Ascending aorta (tissue), 2 donors: ENCODE measurements around the gene TMEM175. TPM values are rescaled to one million over a fixed set of nuclear protein-coding genes. Genes with fewer than 3 reads are reported as not detected.

Experiments used
- DNase-seq, 2 donors: peaks; one replicate each; pipeline ENCODE4 v3.0.0-alpha.2; 2019; ENCODE audit warnings: low spot score in 2 of 2
- H3K27ac ChIP-seq, 2 donors: fragments of 200-600 bp; sonication (generic); one replicate each; pipeline ENCODE4 v1.5.1; 2016 to 2017; ENCODE audit warnings: mild to moderate bottlenecking in 1 of 2
- H3K27me3 ChIP-seq: fragments of 200-600 bp; sonication (generic); one replicate; pipeline ENCODE4 v1.5.1; 2017
- H3K36me3 ChIP-seq, 2 donors: fragments of 200-600 bp; sonication (generic); one replicate each; pipeline ENCODE4 v1.5.1; 2016
- H3K4me1 ChIP-seq, 2 donors: fragments of 200-600 bp; sonication (generic); one replicate each; pipeline ENCODE4 v1.5.1; 2016 to 2017; ENCODE audit warnings: mild to moderate bottlenecking in 1 of 2
- H3K4me3 ChIP-seq, 2 donors: fragments of 200-600 bp; sonication (generic); one replicate each; pipeline ENCODE4 v1.5.1; 2016 to 2017; ENCODE audit warnings: mild to moderate bottlenecking in 1 of 2
- H3K9me3 ChIP-seq, 2 donors: fragments of 200-600 bp; sonication (generic); one replicate each; pipeline ENCODE4 v1.5.1; 2016
- intact Hi-C: fragments of 100-400 bp; cut with DNase I; formaldehyde crosslinking; loops from one replicate; pipeline ENCODE4 v1.15.1; 2023
- total RNA-seq: library from RNA; depleted of rRNA; stranded (reverse); fragments of >200 nt; gene quantifications from one replicate; pipeline ENCODE4 v1.1.0, GENCODE V29; 2016
- TF ChIP-seq, protein P1 (sequence below), 3 experiments: fragments of 200-600 bp in 2 of 3; fragments of 450-650 bp in 1 of 3; sonication (generic) in 2 of 3; IDR thresholded peaks; one replicate each; pipeline ENCODE4 v1.5.1; 2016 to 2019; ENCODE audit warnings: antibody characterized with exemption in 3 of 3, mild to moderate bottlenecking in 1 of 3, moderate library complexity in 1 of 3

Gene TMEM175
- total RNA-seq, 1 donor from 2014 or later = 41.2 TPM

DNA sequence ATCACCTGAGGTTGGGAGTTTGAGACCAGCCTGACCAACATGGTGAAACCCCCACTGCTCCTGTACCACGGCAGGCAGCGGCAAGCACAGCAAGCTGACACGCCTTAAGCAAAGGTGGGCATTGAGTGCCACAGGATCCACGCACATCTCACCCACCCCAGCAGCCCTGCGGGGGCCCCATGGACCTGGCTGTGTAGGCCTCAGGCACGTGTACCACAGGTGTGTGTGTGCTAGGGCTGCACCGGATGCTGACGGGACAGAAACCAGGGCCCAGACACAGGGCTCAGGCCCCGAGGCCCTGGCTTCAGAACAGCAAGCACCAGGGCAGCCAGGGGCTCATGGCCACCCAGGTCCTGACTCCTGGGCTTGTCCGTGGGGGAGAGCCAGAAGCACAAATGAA, 46.9 kb upstream of the TMEM175 start:
- Histone ChIP-seq H3K27me3 (no peaks in the 10 kb centered on the region), H3K36me3 (peaks cover 76 to 92% of the 10 kb centered on the region in 2 donors), H3K4me1 (no peaks in the 10 kb centered on the region), H3K4me3 (no peak overlapping the region), H3K27ac (no peak overlapping the region), H3K9me3 (no peaks in the 10 kb centered on the region)
- DNase-seq = no peak
- intact Hi-C loops = no loop called here
- TF ChIP-seq, protein P1, sequence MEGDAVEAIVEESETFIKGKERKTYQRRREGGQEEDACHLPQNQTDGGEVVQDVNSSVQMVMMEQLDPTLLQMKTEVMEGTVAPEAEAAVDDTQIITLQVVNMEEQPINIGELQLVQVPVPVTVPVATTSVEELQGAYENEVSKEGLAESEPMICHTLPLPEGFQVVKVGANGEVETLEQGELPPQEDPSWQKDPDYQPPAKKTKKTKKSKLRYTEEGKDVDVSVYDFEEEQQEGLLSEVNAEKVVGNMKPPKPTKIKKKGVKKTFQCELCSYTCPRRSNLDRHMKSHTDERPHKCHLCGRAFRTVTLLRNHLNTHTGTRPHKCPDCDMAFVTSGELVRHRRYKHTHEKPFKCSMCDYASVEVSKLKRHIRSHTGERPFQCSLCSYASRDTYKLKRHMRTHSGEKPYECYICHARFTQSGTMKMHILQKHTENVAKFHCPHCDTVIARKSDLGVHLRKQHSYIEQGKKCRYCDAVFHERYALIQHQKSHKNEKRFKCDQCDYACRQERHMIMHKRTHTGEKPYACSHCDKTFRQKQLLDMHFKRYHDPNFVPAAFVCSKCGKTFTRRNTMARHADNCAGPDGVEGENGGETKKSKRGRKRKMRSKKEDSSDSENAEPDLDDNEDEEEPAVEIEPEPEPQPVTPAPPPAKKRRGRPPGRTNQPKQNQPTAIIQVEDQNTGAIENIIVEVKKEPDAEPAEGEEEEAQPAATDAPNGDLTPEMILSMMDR (IDR thresholded peaks at IDR 0.05) = no peak

DNA sequence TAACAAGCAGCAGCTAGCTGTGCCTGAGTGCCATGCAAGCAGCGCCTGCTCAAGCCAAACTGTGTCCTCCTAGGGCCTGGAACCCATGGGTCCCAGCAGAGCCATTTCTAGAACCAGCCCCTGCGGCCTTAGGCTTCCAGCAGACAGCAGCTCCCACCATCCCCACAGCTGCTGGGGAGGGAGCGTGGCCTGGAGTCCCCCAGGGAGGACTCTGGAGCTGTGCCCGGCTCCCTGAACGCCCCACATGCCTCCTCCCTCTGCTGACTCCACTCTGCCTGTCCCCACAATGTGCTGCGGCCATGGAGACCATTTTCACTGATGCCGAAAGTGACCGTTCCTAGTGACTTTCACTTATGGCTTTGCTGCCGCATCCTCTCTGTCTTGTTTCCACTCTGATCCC, 46.0 kb upstream of the TMEM175 start:
- Histone ChIP-seq H3K27me3 (no peaks in the 10 kb centered on the region), H3K27ac (no peak overlapping the region), H3K4me3 (no peak overlapping the region), H3K36me3 (peaks cover 68 to 88% of the 10 kb centered on the region in 2 donors), H3K4me1 (no peaks in the 10 kb centered on the region), H3K9me3 (no peaks in the 10 kb centered on the region)
- no peak for DNase-seq
- TF ChIP-seq, protein P1 (IDR thresholded peaks at IDR 0.05) = no peak
- intact Hi-C loops = no loop called here

DNA sequence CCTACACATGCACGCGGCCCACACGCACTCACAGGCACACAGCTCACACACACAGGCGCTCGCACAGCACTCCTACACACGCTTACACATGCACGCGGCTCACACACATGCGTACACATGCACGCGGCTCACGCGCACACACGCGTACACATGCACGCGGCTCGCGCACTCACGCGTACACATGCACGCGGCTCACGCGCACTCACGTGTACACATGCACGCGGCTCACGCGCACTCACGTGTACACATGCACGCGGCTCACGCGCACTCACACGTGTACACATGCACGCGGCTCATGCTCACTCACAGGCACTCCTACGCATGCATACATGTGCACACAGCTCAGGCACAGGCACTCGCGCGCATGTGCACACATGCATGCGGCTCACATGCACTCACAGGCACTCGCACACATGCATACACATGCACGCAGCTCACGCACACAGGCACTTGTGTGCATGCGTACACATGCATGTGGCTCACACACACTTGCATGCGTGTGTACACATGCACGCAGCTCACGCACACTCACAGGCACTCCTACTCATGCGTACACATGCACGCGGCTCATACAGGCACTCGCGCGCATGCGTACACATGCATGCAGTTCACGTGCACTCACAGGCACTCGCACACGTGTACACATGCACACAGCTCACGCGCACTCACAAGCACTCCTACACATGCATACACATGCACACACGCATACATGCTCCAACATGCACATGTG, 45.1 kb upstream of the TMEM175 start:
- H3K4me1 ChIP-seq = no peaks in the 10 kb centered on the region
- no peak for DNase-seq
- H3K27me3 ChIP-seq = no peaks in the 10 kb centered on the region
- TF ChIP-seq, protein P1 (IDR thresholded peaks at IDR 0.05) = no peak
- intact Hi-C loops = no loop called here
- H3K27ac ChIP-seq = no peak overlapping the region
- no peak overlapping the region for H3K4me3 ChIP-seq
- peaks cover 65 to 81% of the 10 kb centered on the region in 2 donors for H3K36me3 ChIP-seq
- no peaks in the 10 kb centered on the region for H3K9me3 ChIP-seq

GRCh38 chr4:888029-888428, 44.2 kb upstream of the TMEM175 start:
- Histone ChIP-seq H3K9me3 (no peaks in the 10 kb centered on the region), H3K27ac (no peak overlapping the region), H3K4me3 (no peak overlapping the region), H3K27me3 (no peaks in the 10 kb centered on the region), H3K36me3 (peaks cover 64 to 81% of the 10 kb centered on the region in 2 donors), H3K4me1 (no peaks in the 10 kb centered on the region)
- no peak for DNase-seq
- intact Hi-C loops = no loop called here
- TF ChIP-seq, protein P1 (IDR thresholded peaks at IDR 0.05) = no peak

DNA sequence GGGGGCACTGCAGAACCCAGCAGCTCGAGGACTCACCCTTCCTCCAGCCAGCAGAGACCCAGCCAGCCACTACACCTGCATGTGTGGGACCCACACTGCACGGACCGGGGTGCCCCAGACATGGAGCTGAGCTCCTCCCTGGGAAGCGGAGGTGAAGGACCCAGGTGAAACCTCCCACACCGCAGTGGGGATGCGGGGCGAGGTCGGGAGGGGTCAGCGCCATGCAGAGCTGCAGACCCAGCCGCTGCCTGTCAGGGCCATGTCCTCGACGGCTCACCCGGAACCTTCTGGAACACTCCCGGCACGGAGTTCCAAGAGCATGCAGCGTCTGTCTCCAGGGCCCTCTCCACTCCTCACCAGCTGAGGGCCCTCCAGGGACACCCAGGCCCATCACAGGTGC, 42.7 kb upstream of the TMEM175 start:
- H3K4me3 ChIP-seq = no peak overlapping the region
- H3K27me3 ChIP-seq = no peaks in the 10 kb centered on the region
- H3K27ac ChIP-seq = no peak overlapping the region
- peaks cover 67 to 78% of the 10 kb centered on the region in 2 donors for H3K36me3 ChIP-seq
- intact Hi-C loops = no loop called here
- TF ChIP-seq, protein P1 (IDR thresholded peaks at IDR 0.05) = no peak
- H3K9me3 ChIP-seq = no peaks in the 10 kb centered on the region
- H3K4me1 ChIP-seq = no peaks in the 10 kb centered on the region
- DNase-seq = no peak
